Peyer's patch (tissue), 4 donors: ENCODE results near the gene MPC1.

Experiments
- CTCF ChIP-seq, 6 experiments: fragments of 450-650 bp in 4 of 6; fragments of 200-600 bp in 2 of 6; sonication (generic) in 1 of 6; IDR thresholded peaks; one replicate each; pipeline ENCODE4 v1.5.1; 2017 to 2019; ENCODE audit warnings: antibody characterized with exemption in 6 of 6, mild to moderate bottlenecking in 3 of 6, moderate library complexity in 1 of 6
- POLR2A ChIP-seq, 2 donors: fragments of 450-650 bp; IDR thresholded peaks; one replicate each; pipeline ENCODE4 v1.5.1; 2017; ENCODE audit warnings: antibody characterized with exemption in 2 of 2, mild to moderate bottlenecking in 2 of 2, moderate library complexity in 2 of 2

- TF ChIP-seq CTCF (IDR thresholded peaks at IDR 0.05) (no peak), POLR2A (IDR thresholded peaks at IDR 0.05) (no peak)
These were observed 26.4 kb upstream of the MPC1 start for GRCh38 chr6:166408936-166409755.
